ENCODE measurements around the gene MED26. TPM values are rescaled to one million over a fixed set of nuclear protein-coding genes. Genes with fewer than 3 reads are reported as not detected.
A peak's percentile ranks its signal among the peaks of the same experiment; 100 is the strongest.

The MED26 gene
- total RNA-seq, 1 experiment from 2014 or later = 8.8 TPM

GRCh38 chr19:16612636-16613035 is 15.4 kb downstream of the MED26 start:
- no TSS peak for BruUV-seq (replicated peaks)
- peaks cover 6% of the 10 kb centered on the region for H3K4me1 ChIP-seq (ENCODE audit: control insufficient read depth, insufficient read depth, low read length)
- H3K9me3 ChIP-seq (ENCODE audit: control insufficient read depth, insufficient read depth, low read depth, low read length) = no peaks in the 10 kb centered on the region
- CTCF ChIA-PET = interaction anchor here (0.7 kb wide), 1 partner anchor 281 kb away, joined by 3 read pairs; no protein-coding TSS in a partner anchor
- H3K36me3 ChIP-seq (ENCODE audit: control insufficient read depth, insufficient read depth, low read length) = no peaks in the 10 kb centered on the region
- intact Hi-C loops (cut with micrococcal nuclease; ENCODE audit: unreplicated experiment) (no loop called here), in situ Hi-C loops (cut with HindIII; ENCODE audit: low pct_unique_long_range_greater_than_20kb, low sequenced_read_pairs) (no loop called here)
- H3K27me3 ChIP-seq (ENCODE audit: control insufficient read depth, insufficient read depth, low read length) = no peaks in the 10 kb centered on the region
- no peak overlapping the region for H3K27ac ChIP-seq (ENCODE audit: low read length)
- no peak overlapping the region for H3K4me3 ChIP-seq (ENCODE audit: low read depth in 2 of 2, low read length in 2 of 2)
- TF ChIP-seq SIN3A (IDR thresholded peaks at IDR 0.05; ENCODE audit: borderline replicate concordance, insufficient read depth, low read depth, low read length) (no peak), REST (IDR thresholded peaks at IDR 0.05; ENCODE audit: insufficient read depth in 1 of 2, low read depth in 2 of 2, low read length in 1 of 2) (no peak), POLR2AphosphoS5 (IDR thresholded peaks at IDR 0.05; ENCODE audit: low read depth, low read length) (no peak), CTCF (IDR thresholded peaks at IDR 0.05) (no peak), TCF7L2 (IDR thresholded peaks at IDR 0.05; ENCODE audit: low read depth, low read length) (no peak)
- POLR2A ChIA-PET = interaction anchor here (0.6 kb wide), 2 partner anchors 23 to 27 kb away, joined by 4 read pairs; no protein-coding TSS in a partner anchor
- ATAC-seq = no peak
- DNase-seq (ENCODE audit: low read depth, low spot score) = no peak

GRCh38 chr19:16611121-16611520 is 16.9 kb downstream of the MED26 start:
- DNase-seq (ENCODE audit: low read depth, low spot score) (no peak), ATAC-seq (no peak)
- in situ Hi-C loops (cut with HindIII; ENCODE audit: low pct_unique_long_range_greater_than_20kb, low sequenced_read_pairs) (no loop called here), intact Hi-C loops (cut with micrococcal nuclease; ENCODE audit: unreplicated experiment) (no loop called here)
- CTCF ChIA-PET = no interaction called here
- TF ChIP-seq REST (IDR thresholded peaks at IDR 0.05; ENCODE audit: insufficient read depth in 1 of 2, low read depth in 2 of 2, low read length in 1 of 2) (no peak), CTCF (IDR thresholded peaks at IDR 0.05) (no peak)
- H3K4me3 ChIP-seq (ENCODE audit: low read depth in 2 of 2, low read length in 2 of 2) = no peak overlapping the region
- POLR2A ChIA-PET = no interaction called here
- H3K4me1 ChIP-seq (ENCODE audit: control insufficient read depth, insufficient read depth, low read length) = peaks cover 6% of the 10 kb centered on the region
- H3K27me3 ChIP-seq (ENCODE audit: control insufficient read depth, insufficient read depth, low read length) = no peaks in the 10 kb centered on the region
- H3K36me3 ChIP-seq (ENCODE audit: control insufficient read depth, insufficient read depth, low read length) = no peaks in the 10 kb centered on the region
- no peaks in the 10 kb centered on the region for H3K9me3 ChIP-seq (ENCODE audit: control insufficient read depth, insufficient read depth, low read depth, low read length)
- H3K27ac ChIP-seq (ENCODE audit: low read length) = no peak overlapping the region
- TSS peak; percentile 6 for BruUV-seq (replicated peaks)

All from Panc1 (cell line).